D721Med (cell line): ENCODE results near the gene CYFIP1.

Experiments used
- DNase-seq: peaks from one replicate; pipeline ENCODE4 v3.0.0; 2011; ENCODE audit warnings: low spot score; ENCODE audit not compliant: insufficient read length
- FAIRE-seq: peaks from 2 replicates; lab custom pipeline; 2011; peaks lifted over from hg19 to GRCh38; lab: Jason Lieb, UNC
- TF ChIP-seq, protein P1 (sequence below): IDR thresholded peaks from 2 replicates; pipeline ENCODE4 v1.5.1; 2012; ENCODE audit warnings: mild to moderate bottlenecking, control low read depth; ENCODE audit not compliant: insufficient read depth; ENCODE audit errors: missing control alignments

CYFIP1 gene

DNA sequence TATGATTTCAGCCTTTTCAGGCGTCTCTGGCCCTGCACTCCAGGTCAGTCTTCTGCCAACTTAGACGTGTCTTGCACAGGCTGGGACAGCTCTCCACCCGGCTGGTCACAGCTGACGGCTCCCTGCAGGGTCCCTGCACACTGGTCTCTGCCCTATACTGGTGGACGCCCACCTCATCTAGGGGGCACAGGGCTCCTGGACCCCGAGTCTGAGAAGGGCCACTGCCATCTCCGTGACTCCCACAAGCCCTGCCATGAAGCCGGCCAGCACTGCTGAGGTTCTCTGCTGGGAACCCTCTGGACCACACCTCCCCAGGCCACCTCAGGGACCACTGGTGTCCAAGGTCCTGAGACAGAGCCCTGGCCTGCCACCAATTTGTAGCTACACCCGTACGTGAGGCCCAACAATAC lies 40.5 kb downstream of the CYFIP1 start:
- TF ChIP-seq, protein P1, sequence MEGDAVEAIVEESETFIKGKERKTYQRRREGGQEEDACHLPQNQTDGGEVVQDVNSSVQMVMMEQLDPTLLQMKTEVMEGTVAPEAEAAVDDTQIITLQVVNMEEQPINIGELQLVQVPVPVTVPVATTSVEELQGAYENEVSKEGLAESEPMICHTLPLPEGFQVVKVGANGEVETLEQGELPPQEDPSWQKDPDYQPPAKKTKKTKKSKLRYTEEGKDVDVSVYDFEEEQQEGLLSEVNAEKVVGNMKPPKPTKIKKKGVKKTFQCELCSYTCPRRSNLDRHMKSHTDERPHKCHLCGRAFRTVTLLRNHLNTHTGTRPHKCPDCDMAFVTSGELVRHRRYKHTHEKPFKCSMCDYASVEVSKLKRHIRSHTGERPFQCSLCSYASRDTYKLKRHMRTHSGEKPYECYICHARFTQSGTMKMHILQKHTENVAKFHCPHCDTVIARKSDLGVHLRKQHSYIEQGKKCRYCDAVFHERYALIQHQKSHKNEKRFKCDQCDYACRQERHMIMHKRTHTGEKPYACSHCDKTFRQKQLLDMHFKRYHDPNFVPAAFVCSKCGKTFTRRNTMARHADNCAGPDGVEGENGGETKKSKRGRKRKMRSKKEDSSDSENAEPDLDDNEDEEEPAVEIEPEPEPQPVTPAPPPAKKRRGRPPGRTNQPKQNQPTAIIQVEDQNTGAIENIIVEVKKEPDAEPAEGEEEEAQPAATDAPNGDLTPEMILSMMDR, result no peak
- FAIRE-seq (no peak), DNase-seq (no peak)

DNA sequence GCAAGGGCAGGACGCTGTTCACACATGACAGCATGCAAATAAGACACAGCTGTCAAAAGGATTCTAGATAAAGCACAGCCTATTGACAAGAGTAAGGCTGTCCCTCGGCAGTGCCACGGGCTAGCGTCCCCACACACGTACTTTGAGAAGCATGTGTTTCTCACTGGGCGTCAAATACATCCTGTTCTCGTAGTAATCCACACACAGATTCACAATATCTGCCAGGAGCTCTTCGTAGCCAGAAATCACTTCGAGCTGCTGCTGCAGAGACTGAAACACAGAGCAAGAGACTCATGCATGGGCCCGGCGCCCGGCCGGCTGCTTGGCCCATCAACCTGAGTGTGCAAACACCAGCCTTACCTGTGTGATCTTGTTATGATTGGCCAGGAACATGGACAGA lies 41.1 kb downstream of the CYFIP1 start:
- DNase-seq (no peak), FAIRE-seq (no peak)
- TF ChIP-seq, protein P1, result no peak

DNA sequence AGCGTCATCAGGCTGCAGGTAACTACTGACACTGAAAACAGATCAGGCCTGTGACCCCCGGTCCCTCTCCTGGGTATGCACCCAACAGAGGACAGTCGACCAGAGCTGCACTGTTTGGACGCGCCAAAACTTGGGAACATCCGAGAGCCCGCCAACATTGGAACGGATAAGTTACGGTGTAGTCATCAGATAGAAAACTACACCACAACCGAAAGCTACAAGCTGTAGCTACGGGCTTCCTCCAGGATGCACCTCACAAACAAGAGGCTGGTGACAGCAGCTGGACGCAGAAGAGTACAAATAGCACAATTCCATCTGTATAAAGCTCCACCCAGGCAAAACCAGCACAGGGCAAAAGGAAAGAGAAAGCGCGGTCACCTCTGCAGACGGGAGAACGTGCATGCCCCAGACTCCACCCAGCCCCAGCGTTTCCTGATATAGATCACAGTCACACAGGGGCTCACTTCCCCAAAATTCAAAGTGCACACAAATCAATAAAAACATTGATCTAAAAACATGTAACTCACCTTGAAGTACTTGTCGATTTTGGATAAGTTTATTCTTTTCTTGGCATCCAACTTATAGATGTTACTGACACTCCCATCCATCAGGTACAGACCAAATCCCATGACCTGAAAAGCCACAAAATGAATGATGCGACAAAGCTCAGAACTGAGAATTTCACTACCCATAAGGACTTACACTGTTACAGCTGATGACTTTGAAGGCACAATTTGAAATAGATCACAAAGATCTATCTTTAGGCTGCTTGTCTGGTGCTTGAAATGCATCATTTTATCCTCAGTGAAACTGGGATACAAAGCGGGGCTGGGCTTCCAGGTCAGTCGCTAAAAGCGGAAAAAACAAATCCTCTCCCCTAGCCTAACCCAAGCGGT lies 43.3 kb downstream of the CYFIP1 start:
- FAIRE-seq, result no peak
- DNase-seq, result no peak
- TF ChIP-seq, protein P1, result no peak

DNA sequence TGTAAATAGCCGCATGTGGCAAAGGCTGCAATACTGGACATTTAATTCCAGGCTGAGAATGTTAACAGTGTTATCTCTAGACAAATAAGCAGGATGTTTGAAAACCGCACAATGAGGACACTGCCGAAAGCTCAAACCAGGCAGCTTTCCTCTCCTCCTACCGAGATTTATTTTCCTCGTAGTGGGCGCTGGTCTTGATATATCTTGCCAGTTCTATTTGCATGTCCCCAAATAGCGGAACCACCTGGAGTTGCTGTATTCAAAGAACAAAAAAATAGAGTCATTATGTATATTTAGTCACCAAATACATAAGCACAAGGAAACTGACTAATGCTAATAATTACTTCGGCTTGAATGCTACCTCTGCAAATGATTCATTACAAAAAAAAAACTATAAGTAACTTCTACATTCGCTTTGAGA lies 46.5 kb downstream of the CYFIP1 start:
- no peak for FAIRE-seq
- DNase-seq, result no peak
- TF ChIP-seq, protein P1, result no peak

DNA sequence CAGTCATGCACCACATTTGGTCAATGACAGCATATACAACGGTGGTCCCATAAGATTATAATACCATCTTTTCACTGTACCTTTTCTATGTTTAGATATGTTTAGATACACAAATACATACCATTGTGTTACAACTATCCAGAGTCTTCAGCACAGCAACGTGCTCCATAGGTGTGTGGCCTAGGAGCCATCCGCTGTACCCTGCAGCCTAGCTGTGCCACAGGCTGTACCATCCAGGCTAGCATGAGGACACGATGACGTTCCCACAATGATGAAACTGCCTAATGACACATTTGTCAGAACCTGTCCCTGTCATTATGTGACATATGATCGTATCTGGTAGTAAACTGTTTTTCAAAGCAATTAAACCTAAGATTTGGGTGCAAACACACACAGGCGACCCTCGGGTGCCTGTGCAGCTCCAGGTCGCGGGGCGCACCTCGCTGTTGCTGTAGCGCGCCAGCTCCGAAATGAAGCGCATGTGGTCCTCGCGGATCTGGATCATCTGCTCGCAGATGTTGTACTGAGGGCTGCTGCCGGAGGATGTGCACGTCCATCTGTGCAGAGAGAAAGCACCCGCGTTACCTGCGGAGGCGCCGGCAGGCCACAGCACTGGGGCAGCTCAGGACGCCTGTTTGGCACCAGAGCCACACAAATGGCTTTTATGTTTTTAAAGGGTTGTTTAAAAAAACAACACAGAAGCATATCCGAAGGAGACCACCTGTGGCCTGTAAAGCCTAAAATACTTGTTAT lies 48.2 kb downstream of the CYFIP1 start:
- DNase-seq (no peak), FAIRE-seq (no peak)
- TF ChIP-seq, protein P1, result no peak

DNA sequence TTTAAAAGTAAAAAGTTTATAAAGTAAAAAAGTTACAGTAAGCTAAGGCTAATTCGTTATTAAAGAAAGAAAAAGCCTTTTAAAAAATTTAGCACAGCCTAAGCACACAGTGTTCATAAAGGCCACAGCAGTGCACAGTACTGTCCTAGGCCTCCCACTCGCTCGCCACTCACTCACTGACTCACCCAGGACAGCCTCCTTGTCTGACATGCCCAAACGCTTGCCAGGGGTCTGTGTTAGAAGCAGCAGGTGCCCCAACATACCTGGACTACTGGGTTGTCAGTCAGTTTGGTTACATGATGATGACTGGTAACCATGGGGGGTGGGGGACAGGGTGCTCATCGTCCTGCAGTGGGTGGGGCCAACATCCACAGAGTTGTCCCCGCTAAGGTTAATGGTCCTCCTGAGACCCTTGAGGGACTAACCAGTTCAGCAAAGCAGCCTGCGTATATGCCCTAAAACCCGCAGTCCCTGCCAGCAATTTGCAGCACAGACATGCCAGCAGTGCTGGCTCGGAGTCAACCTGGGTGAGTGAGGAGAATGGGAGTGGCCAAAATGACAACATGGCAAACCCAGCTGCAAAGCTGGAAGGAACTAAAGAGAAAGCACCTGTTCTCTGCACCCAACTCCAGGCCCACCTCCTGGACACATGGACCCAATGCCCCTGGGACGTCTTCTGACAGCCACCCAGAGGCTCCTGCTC lies 49.2 kb downstream of the CYFIP1 start:
- TF ChIP-seq, protein P1, result no peak
- DNase-seq (no peak), FAIRE-seq (no peak)
